Measurements from ENCODE around the gene POLE.

- TF ChIP-seq ZNF221 (tag by site-specific recombination; IDR thresholded peaks at IDR 0.05; ENCODE audit: borderline replicate concordance) (no peak), ZFP41 (tag by site-specific recombination; IDR thresholded peaks at IDR 0.05; ENCODE audit: borderline replicate concordance) (no peak), MZF1 (tag by site-specific recombination; IDR thresholded peaks at IDR 0.05; ENCODE audit: borderline replicate concordance) (no peak), CTCF (tag by site-specific recombination; IDR thresholded peaks at IDR 0.05) (no peak), ATF2 (tag by site-specific recombination; IDR thresholded peaks at IDR 0.05; ENCODE audit: low read depth) (no peak), OSR2 (tag by site-specific recombination; IDR thresholded peaks at IDR 0.05) (no peak), KLF16 (tag by site-specific recombination; IDR thresholded peaks at IDR 0.05) (no peak), ZNF704 (tag by site-specific recombination; IDR thresholded peaks at IDR 0.05) (no peak), SCRT1 (tag by site-specific recombination; IDR thresholded peaks at IDR 0.05; ENCODE audit: borderline replicate concordance) (no peak), ZNF510 (tag by site-specific recombination; IDR thresholded peaks at IDR 0.05; ENCODE audit: insufficient replicate concordance) (no peak), BCL11A (tag by site-specific recombination; IDR thresholded peaks at IDR 0.05; ENCODE audit: low read depth) (no peak)
Observed at GRCh38 chr12:132731574-132731973, 44.4 kb upstream of the POLE start.

Data from HEK293 (cell line).